HEK293T (cell line): ENCODE measurements around the gene SPECC1L.

Source experiments
- ARNT ChIP-seq: fragments of 450-650 bp; IDR thresholded peaks from 2 replicates; pipeline ENCODE4 v1.6.1; 2017; ENCODE audit warnings: mild to moderate bottlenecking
- BHLHE40 ChIP-seq: fragments of 450-650 bp; IDR thresholded peaks from 2 replicates; pipeline ENCODE4 v1.6.1; 2016; ENCODE audit warnings: mild to moderate bottlenecking, moderate library complexity, borderline replicate concordance
- FOXA1 ChIP-seq: fragments of 450-650 bp; IDR thresholded peaks from 2 replicates; pipeline ENCODE4 v1.6.1; 2016; ENCODE audit warnings: mild to moderate bottlenecking
- FOXK2 ChIP-seq: fragments of 450-650 bp; IDR thresholded peaks from 2 replicates; pipeline ENCODE4 v1.6.1; 2016; ENCODE audit warnings: mild to moderate bottlenecking
- FOXM1 ChIP-seq: fragments of 450-650 bp; IDR thresholded peaks from 2 replicates; pipeline ENCODE4 v1.6.1; 2017; ENCODE audit warnings: mild to moderate bottlenecking, borderline replicate concordance
- PKNOX1 ChIP-seq: fragments of 450-650 bp; IDR thresholded peaks from 2 replicates; pipeline ENCODE4 v1.6.1; 2016
- SP1 ChIP-seq: fragments of 450-650 bp; IDR thresholded peaks from 2 replicates; pipeline ENCODE4 v1.6.1; 2017
- SUZ12 ChIP-seq: fragments of 450-650 bp; IDR thresholded peaks from 2 replicates; pipeline ENCODE4 v1.6.1; 2016; ENCODE audit warnings: mild to moderate bottlenecking
- TARDBP ChIP-seq: fragments of 450-650 bp; IDR thresholded peaks from 2 replicates; pipeline ENCODE4 v1.6.1; 2016
- ZNF384 ChIP-seq: fragments of 450-650 bp; IDR thresholded peaks from 2 replicates; pipeline ENCODE4 v1.6.1; 2016

GRCh38 chr22:24380220-24380904 is 109.7 kb downstream of the SPECC1L start:
- no peak for TF ChIP-seq PKNOX1
- TF ChIP-seq SP1, result no peak
- no peak for TF ChIP-seq FOXA1
- no peak for TF ChIP-seq SUZ12
- TF ChIP-seq BHLHE40, result no peak
- no peak for TF ChIP-seq FOXM1
- no peak for TF ChIP-seq FOXK2
- no peak for TF ChIP-seq ZNF384
- TF ChIP-seq ARNT, result no peak
- no peak for TF ChIP-seq TARDBP
